Suppressor macrophage treated with lipopolysaccharide for 1 hour (primary cell): Measurements from ENCODE around the gene CCN6.
"Not testable (repeated sequence)": the region's sequence is repeated elsewhere in the genome, so short reads cannot be mapped to it uniquely, and the experiment has no call there.

Experiments
- DNase-seq, 3 donors: peaks; one replicate each; pipeline ENCODE4 v3.0.0-alpha.2; 2020 to 2022

Gene CCN6

GRCh38 chr6:112051251-112051740 lies 2.6 kb upstream of the CCN6 start:
- DNase-seq, result not testable (repeated sequence)

GRCh38 chr6:112054555-112055190 lies 769 bp downstream of the CCN6 start:
- DNase-seq, result no peak

GRCh38 chr6:112058243-112059032 lies 4.5 kb downstream of the CCN6 start:
- DNase-seq, result peak in 2 of 3 donors; percentile 25 to 57

DNA sequence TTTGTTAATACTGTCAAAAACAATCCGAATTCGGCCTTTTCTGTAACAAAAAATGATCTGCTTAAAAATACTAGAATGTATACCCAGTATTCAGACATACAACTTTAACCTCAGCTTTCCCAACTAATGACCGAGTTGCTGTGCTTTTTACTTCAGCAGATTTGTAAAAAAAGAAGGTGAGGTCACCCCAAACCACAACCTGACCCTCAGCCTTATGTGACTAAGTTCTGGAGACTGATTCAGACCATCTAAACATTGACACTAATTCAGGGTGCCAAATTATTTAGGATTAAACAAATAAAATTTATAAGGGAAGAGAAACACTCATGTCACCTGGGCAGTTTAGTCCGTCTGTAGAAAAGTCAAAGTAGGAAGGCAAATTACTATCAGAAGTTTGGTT lies 7.7 kb downstream of the CCN6 start:
- DNase-seq, result no peak

- DNase-seq, result no peak
Observed at GRCh38 chr6:112062966-112063365, 9.1 kb downstream of the CCN6 start.

DNA sequence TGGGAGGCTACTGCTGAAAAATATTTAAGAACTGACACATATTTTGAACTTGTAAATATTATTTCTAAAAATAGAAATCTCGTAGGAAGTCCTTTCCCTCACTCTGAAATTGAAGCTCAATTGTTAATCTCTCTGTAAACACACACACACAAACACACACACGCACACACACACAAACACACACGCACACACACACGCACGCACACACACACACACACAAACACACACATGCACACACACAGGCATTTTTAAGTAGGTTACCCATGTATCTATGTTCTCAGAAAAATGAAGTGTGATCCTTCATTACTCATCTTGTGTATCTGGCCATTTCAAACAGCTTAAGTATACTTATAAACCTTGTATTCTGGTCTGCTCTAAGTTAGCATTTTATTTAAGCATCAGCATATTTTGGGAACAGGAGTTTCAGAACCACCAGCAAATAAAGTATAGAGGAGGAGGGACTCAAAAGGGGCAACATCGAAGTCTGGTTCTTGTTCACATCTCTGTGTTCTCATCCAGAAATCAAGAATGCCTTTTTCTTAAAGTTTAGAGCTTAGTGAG lies 11.6 kb downstream of the CCN6 start:
- no peak for DNase-seq

DNA sequence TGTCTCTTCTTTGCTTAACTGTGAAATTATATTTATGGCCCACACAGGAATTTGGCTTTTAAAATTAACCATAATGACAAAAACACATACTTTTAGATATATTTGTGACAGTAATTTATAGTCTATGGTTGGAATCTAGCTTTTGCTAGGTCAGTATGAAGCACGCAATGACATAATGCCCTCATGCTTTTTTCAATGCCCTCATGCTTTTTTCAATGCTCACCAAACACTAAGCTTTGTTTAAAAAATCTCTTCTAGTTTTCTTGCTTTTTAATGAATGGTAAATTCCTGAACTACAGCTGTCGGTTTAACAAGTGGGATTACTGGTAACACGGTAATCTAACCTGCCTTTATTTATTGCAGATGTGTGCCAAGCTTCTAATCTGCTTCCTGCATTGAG lies 12.7 kb downstream of the CCN6 start:
- no peak for DNase-seq

GRCh38 chr6:112081569-112081968 lies 27.7 kb downstream of the CCN6 start:
- DNase-seq, result no peak

GRCh38 chr6:112085286-112086065 lies 31.6 kb downstream of the CCN6 start:
- DNase-seq, result peak; percentile 41 to 52 (median 50)

DNA sequence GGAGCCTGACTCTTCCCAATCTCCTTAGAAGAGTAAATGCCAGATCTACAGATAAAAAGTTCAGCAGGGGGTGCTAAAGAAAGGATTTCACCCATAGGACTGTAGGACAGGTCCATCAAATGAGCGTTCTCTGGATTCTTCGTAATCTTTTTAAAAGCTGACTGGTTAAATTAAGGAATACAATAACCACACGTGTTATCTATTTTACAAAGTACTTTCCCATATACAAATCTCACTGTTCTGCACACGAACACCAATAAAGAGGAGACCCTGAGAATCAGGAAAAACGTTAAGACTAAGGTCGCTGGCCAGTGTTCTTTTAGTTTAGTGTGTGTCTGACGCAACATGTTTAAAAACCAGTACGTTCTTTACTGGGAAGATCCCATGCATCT lies 32.8 kb downstream of the CCN6 start:
- DNase-seq, result peak; percentile 61 to 71 (median 65)

- DNase-seq, result peak; percentile 95 to 96 (median 95)
Observed at GRCh38 chr6:112087136-112087911, 33.4 kb downstream of the CCN6 start, which contains the start of the genes FAM229B and TUBE1. Gene FAM229B, plus strand, starts transcription at chr6:112087591. Its CDS starts 11,693 bp downstream, at chr6:112099284. Gene TUBE1, minus strand, starts transcription at chr6:112087482. Its CDS starts 48 bp downstream, at chr6:112087434.

GRCh38 chr6:112087916-112088315 lies 34.0 kb downstream of the CCN6 start:
- no peak for DNase-seq

- DNase-seq, result no peak
Observed at GRCh38 chr6:112096901-112097300, 43.0 kb downstream of the CCN6 start.

DNA sequence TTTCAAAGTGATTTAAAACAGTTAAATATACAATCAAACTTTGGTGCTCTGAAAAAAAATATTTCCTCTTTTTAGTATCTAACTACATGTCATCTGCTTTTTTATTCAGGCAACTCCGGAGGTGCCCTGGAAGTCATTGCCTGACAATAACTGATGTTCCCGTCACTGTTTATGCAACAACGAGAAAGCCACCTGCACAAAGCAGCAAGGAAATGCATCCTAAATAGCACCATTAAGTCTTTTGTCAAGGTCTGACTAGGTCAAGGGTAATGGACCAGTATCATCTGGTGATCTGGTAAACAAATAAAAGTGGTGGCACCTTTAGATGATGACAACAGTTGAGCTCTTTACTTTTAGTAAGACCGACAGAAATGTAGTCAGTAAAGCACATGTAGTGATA lies 46.7 kb downstream of the CCN6 start:
- DNase-seq, result no peak

DNA sequence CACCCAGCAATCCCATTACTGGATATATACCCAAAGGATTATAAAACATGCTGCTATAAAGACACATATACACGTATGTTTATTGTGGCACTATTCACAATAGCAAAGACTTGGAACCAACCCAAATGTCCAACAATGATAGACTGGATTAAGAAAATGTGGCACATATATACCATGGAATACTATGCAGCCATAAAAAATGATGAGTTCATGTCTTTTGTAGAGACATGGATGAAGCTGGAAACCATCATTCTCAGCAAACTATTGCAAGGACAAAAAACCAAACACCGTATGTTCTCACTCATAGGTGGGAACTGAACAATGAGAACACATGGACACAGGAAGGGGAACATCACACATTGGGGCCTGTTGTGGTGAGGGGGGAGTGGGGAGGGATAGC lies 52.1 kb downstream of the CCN6 start:
- DNase-seq, result not testable (repeated sequence)

GRCh38 chr6:112106562-112106961 lies 52.7 kb downstream of the CCN6 start:
- no peak for DNase-seq

GRCh38 chr6:112109262-112109661 lies 55.4 kb downstream of the CCN6 start:
- no peak for DNase-seq

GRCh38 chr6:112113431-112113830 lies 59.5 kb downstream of the CCN6 start:
- DNase-seq, result no peak

DNA sequence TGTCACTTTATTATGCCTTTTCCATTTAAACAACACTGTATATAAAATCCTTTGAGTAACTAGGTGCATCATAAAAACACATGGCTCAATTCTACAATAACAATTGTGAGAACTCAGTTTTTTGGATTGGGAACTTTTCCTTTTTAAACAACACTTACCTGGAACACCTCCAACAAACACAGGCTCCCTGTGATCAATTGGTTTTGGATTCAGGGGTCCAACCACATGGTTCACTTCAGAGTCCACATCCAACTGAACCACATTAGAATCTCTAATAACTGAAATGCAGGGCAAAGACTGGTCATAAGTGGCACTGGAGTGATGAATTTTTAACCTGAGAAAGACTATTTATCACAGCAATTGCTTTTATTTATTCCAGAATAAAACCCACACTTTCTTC lies 60.0 kb downstream of the CCN6 start:
- no peak for DNase-seq

DNA sequence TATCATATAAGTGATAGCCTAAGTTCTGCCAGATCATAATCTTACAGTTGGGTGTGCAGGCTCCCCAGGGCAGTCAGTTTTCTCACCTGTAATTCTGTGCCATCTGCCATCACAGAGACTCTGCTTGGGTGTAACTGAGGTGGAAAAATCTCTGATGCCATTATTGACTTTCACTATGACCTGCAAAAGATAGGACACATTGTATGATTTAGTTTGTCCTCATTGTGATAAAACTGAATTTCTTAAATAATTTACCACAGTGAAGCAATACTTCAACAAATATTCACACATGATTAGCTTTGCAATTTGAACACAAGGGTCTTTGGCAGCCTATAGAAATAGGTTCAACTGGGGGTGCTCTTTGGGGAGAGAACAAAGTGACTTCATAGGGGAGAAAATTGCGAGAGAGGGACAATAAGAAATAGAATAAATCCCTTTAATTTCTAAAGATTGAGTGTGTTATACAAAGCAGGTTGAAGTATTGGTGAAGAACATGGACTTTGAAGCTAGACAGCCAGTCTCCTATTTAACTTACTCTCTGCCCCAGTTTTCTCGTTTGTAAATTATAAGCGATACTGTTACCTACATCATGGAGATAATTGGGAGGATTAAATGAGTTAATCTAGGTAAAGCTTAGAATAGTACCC lies 60.8 kb downstream of the CCN6 start:
- DNase-seq, result no peak

GRCh38 chr6:112116221-112116620 lies 62.3 kb downstream of the CCN6 start:
- peak in 1 of 3 donors; percentile 17 for DNase-seq

DNA sequence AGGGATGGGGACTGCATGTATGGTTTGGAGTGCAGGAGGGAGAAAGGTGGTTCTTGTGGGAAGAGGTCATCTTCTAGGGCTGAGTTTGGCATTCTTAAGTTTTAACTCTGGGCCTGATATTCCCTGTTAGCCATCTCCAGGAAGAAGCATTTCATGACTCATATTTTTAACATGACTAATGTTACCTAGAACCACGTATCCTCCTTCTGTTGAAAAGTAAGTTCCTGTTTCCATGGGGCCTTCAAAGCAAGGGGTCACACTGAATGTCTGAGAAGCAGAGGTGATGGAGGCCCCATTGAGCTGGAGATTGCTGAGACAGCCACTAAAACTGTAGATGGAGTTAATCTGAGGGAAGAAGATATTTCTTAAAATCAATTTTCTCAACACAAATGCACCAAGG lies 63.6 kb downstream of the CCN6 start:
- DNase-seq, result peak in 2 of 3 donors; percentile 30 to 35
